ENCODE measurements around the gene ISCA2. TPM values are rescaled to one million over a fixed set of nuclear protein-coding genes. Genes with fewer than 3 reads are reported as not detected.

Gene ISCA2, protein sequence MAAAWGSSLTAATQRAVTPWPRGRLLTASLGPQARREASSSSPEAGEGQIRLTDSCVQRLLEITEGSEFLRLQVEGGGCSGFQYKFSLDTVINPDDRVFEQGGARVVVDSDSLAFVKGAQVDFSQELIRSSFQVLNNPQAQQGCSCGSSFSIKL
- total RNA-seq = 12.6 and 16.3 TPM in 2 replicates

DNA sequence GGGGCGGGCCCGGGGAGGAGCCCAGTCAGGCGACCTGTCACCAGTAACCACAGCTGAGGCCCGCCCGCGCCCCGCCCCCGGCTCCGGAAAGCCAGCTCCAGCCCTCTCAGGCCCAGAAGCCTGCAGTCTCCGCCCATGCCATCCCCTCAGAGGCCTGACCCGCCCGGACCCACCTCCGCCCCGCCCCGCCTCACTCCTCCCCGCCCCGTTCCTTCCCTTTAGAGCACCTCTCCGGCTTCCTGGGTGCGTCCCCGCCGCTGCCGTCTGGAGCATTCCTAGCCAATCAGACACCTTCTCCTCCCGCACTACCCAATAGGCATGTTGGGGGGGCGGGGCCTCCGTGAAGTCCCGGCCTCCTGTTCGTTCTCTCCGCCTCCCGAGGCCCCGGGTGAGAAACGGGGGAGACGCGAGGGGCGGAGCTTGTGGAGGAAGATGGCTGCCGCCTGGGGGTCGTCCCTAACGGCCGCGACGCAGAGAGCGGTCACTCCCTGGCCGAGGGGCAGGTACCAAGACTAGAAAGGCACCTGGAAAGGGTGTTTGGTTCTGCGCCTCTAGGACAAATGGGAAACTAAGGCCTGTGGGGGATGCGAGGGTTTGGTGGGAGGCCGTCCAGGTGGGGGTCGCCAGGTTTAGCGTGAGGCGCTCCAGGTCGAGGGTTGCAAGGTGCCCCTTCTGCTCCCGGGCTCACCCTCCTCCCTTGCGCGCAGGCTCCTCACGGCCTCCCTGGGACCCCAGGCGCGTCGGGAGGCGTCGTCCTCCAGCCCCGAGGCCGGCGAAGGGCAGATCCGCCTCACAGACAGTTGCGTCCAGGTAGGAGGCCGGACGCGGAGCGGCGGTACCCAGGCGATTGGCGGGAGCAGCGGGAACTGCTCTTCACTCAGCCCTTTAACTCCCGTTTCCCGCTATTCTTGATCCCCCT lies at the start of gene ISCA2:
TSS of gene ISCA2 (plus strand) at position 423 of the 919 bp plus-strand sequence. CDS start at position 433, 10 bp downstream.

DNA sequence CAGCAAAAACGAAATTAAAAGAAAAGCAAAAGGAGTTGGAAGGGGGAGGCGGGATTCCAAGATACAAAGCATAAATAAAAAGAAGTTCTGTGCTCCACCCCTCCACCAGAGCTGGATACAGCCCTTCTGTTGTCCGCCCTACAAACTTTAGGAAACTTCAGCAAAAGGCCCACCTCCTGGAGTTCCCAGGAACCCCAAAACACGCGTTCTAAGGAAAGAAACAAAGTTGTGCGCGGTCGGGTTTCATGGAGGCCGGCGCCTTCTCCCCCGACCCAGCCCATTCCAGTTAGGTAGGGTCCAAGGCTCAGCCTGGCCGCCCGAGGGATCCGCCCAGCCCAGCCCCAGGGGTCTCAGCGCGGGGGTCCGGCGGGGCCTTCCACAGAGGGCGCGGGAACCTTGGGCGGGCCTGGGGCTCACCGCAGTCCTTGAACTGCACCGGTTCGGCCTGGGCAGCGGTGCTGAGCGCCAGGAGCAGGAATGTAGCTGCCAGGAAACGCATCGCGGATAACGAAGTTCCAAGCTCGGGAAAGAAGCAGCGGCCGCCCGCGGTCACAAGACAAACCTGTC lies 706 bp upstream of the ISCA2 start, which contains the start of gene NPC2:
TSS of gene NPC2 (minus strand) at position 530 of the 567 bp plus-strand sequence. CDS start at position 499, 31 bp downstream.

Other genes starting within 250 kb of the ISCA2 start
- gene ABCD4, start 190.8 kb upstream of the ISCA2 start, total RNA-seq = 44.0 and 49.3 TPM in 2 replicates
- not detected in 2 replicates for gene VRTN, start 145.3 kb upstream of the ISCA2 start, total RNA-seq
- gene SYNDIG1L, start 67.6 kb upstream of the ISCA2 start, total RNA-seq = not detected in 2 replicates
- 207 and 218 TPM in 2 replicates for gene NPC2, start 460 bp upstream of the ISCA2 start, total RNA-seq
- 243 and 301 TPM in 2 replicates for gene LTBP2, start 118.5 kb downstream of the ISCA2 start, total RNA-seq
- 46.1 and 48.0 TPM in 2 replicates for gene AREL1, start 219.3 kb downstream of the ISCA2 start, total RNA-seq
- 26.8 and 44.9 TPM in 2 replicates for gene FCF1, start 219.4 kb downstream of the ISCA2 start, total RNA-seq

Data from vein endothelial cell (primary cell).